Caki2 (cell line): ENCODE data around the gene ZNF699. TPM values are rescaled to one million over a fixed set of nuclear protein-coding genes. Genes with fewer than 3 reads are reported as not detected.
"Not testable (repeated sequence)": the region's sequence is repeated elsewhere in the genome, so short reads cannot be mapped to it uniquely, and the experiment has no call there.

Source experiments
- DNase-seq: peaks from one replicate; pipeline ENCODE4 v3.0.0-alpha.2; 2015; ENCODE audit warnings: low read depth
- in situ Hi-C: cut with HindIII; loops from 2 replicates; pipeline ENCODE4 v1.10.0; 2016; ENCODE audit warnings: low sequenced_read_pairs, low pct_unique_long_range_greater_than_20kb, mixed read lengths
- total RNA-seq: library from RNA; depleted of rRNA; stranded (reverse); fragments of >200 nt; shearing (Covaris generic); gene quantifications from 2 replicates; pipeline ENCODE4 v1.2.3, GENCODE V29; 2014; ENCODE audit warnings: low replicate concordance; rRNA removed

ZNF699 gene
- total RNA-seq, 1 experiment from 2014 or later = 8.6 TPM

- DNase-seq = no peak
- in situ Hi-C loops = no loop called here
These were observed 3.2 kb downstream of the ZNF699 start for GRCh38 chr19:9306443-9306842.

DNA sequence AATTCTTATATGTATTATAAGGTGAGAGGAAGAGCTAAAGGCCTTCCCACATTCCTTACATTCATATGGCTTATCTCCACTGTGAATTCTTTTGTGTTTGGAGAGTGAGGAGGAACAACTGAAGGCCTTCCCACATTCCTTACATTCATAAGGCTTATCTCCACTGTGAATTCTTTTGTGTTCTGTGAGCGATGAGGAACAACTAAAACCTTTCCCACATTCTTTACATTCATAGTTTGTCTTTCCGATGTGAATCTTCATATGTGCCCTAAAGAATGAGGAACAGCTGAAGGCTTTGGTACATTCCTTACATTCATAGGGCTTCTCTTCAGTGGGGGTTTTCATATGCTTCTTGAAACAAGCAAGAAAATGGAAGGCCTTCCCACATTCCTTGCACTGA lies 13.3 kb downstream of the ZNF699 start:
- in situ Hi-C loops = no loop called here
- no peak for DNase-seq

DNA sequence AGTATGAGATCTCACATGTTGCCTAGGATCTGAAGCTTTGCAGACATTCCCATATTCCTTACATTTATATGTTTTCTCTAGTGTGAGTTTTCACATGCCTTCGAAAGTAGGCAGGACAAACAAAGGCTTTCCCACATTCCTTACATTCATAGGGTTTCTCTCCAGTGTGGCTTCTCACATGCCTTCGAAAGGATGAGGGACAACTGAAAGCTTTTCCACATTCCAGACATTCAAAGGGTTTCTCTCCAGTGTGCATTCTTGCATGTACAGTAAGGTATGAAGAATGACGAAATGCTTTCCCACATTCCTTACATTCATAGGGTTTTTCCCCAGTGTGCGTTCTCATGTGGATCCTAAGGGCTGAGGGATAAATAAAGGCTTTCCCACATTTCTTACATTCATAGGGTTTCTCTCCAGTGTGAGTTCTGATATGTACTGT lies 14.2 kb downstream of the ZNF699 start:
- in situ Hi-C loops = no loop called here

GRCh38 chr19:9289231-9289884 lies 20.3 kb downstream of the ZNF699 start:
- in situ Hi-C loops = no loop called here
- no peak for DNase-seq

More for the DNA sequence above, 14.2 kb downstream of the ZNF699 start:
- no peak for DNase-seq

DNA sequence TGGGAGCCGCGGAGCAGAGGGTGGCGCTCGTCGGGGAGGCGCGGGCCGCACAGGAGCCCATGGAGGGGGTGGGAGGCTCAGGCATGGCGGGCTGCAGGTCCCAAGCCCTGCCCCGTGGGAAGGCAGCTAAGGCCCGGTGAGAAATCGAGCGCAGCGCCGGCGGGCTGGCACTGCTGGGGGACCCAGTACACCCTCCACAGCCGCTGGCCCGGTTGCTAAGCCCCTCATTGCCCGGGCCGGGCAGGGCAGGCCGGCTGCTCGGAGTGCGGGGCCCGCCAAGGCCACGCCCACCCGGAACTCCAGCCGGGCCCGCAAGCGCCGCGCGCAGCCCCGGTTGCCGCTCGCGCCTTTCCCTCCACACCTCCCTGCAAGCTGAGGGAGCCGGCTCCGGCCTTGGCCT lies 26.2 kb downstream of the ZNF699 start:
- in situ Hi-C loops, DNase-seq: not testable (repeated sequence)

DNA sequence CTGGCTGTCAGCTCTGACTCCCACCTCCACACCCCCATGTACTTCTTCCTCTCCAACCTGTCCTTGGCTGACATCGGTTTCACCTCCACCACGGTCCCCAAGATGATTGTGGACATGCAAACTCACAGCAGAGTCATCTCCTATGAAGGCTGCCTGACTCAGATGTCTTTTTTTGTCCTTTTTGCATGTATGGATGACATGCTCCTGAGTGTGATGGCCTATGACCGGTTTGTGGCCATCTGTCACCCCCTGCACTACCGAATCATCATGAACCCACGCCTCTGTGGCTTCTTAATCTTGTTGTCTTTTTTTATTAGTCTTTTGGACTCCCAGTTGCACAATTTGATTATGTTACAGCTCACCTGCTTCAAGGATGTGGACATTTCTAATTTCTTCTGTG lies 58.4 kb downstream of the ZNF699 start:
- in situ Hi-C loops = no loop called here
- DNase-seq = no peak

DNA sequence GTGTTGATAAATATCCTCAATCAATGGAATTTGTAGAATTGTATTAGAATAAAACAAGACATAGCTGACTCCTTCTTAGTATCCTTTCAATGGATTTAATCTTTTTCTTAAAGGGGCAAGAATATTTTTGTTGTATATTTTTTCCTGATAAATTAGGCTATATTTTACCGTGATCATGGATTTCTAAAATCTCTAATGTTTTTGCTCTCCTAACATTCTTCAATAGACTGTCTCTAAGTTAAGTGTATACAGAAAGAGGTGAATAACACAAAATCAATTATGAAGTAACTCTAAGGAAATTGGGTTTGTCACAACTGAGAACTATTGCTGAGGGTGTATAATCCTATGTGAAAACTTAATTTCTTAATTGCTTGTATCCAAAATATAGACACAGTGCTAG lies 59.0 kb downstream of the ZNF699 start, which contains the start of gene OR7E24:
TSS of gene OR7E24 (plus strand) at position 301 of the 400 bp plus-strand sequence. CDS start 114 bp downstream, outside the sequence.
- in situ Hi-C loops = no loop called here
- DNase-seq = no peak

Other genes starting within 250 kb of the ZNF699 start
- not detected in 2 replicates for gene OR1M1, start 222.8 kb downstream of the ZNF699 start, total RNA-seq
- not detected in 2 replicates for gene OR7G2, start 202.4 kb downstream of the ZNF699 start, total RNA-seq
- gene OR7G1, start 194.1 kb downstream of the ZNF699 start, total RNA-seq = not detected in 2 replicates
- not detected in 2 replicates for gene OR7G3, start 182.9 kb downstream of the ZNF699 start, total RNA-seq
- 7.1 and 16.2 TPM in 2 replicates for gene ZNF317, start 169.4 kb downstream of the ZNF699 start, total RNA-seq
- not detected in 2 replicates for gene OR7D2, start 130.9 kb downstream of the ZNF699 start, total RNA-seq
- not detected in 2 replicates for gene OR7D4, start 90.2 kb downstream of the ZNF699 start, total RNA-seq
- not detected in 2 replicates for gene OR7E24, start 58.9 kb downstream of the ZNF699 start, total RNA-seq
- gene ZNF559, start 14.3 kb upstream of the ZNF699 start, total RNA-seq = 3.9 and 4.6 TPM in 2 replicates
- gene ZNF177, start 53.2 kb upstream of the ZNF699 start, total RNA-seq = 0.17 TPM in 1 of 2 replicates, not detected in the other
- 5.4 and 6.9 TPM in 2 replicates for gene ZNF266, start 125.7 kb upstream of the ZNF699 start, total RNA-seq
- gene ZNF560, start 188.8 kb upstream of the ZNF699 start, total RNA-seq = not detected in 2 replicates
- 0.14 TPM in 1 of 2 replicates, not detected in the other for gene ZNF426, start 228.8 kb upstream of the ZNF699 start, total RNA-seq